D721Med (cell line): ENCODE results near the gene MINDY4.

ENCODE experiments used
- DNase-seq: peaks from one replicate; pipeline ENCODE4 v3.0.0; 2011; ENCODE audit warnings: low spot score; ENCODE audit not compliant: insufficient read length
- FAIRE-seq: peaks from 2 replicates; lab custom pipeline; 2011; peaks lifted over from hg19 to GRCh38; lab: Jason Lieb, UNC
- TF ChIP-seq, protein P1 (sequence below): IDR thresholded peaks from 2 replicates; pipeline ENCODE4 v1.5.1; 2012; ENCODE audit warnings: mild to moderate bottlenecking, control low read depth; ENCODE audit not compliant: insufficient read depth; ENCODE audit errors: missing control alignments

MINDY4 gene

DNA sequence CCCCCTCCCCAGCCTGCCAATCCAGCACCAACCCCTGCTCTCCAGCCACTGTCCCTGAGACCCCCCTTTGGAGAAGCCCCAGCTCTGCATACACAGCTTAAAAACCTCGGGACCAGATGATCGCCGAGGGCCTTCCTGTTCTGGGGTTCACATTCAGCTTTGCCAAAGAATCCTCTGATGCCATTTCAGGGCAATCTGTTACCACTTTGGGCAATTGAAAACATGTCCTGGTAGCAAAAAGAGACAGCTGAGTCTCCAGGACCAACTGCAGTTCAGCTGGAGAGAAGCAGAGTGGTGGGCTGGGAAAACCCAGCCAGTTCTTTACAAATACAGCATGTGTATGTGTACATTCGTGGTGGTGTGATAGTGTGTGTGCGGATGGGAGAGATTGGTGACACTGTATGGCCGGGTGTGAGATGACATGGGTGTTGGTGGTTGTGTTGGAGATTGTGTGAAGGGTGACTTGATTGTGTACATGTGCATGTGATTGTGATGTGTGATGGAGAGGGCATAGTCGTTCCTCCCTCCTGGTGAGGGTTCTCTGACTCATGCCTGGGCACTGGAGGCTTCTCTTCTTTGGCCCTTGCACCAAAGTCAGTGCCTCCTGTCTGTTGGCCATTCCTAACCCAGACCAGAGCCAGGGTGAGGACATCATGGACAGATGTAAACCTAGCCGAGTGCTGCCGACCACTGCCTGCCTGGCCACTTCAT lies 91.9 kb downstream of the MINDY4 start:
- TF ChIP-seq, protein P1, sequence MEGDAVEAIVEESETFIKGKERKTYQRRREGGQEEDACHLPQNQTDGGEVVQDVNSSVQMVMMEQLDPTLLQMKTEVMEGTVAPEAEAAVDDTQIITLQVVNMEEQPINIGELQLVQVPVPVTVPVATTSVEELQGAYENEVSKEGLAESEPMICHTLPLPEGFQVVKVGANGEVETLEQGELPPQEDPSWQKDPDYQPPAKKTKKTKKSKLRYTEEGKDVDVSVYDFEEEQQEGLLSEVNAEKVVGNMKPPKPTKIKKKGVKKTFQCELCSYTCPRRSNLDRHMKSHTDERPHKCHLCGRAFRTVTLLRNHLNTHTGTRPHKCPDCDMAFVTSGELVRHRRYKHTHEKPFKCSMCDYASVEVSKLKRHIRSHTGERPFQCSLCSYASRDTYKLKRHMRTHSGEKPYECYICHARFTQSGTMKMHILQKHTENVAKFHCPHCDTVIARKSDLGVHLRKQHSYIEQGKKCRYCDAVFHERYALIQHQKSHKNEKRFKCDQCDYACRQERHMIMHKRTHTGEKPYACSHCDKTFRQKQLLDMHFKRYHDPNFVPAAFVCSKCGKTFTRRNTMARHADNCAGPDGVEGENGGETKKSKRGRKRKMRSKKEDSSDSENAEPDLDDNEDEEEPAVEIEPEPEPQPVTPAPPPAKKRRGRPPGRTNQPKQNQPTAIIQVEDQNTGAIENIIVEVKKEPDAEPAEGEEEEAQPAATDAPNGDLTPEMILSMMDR: no peak
- DNase-seq (no peak), FAIRE-seq (no peak)

DNA sequence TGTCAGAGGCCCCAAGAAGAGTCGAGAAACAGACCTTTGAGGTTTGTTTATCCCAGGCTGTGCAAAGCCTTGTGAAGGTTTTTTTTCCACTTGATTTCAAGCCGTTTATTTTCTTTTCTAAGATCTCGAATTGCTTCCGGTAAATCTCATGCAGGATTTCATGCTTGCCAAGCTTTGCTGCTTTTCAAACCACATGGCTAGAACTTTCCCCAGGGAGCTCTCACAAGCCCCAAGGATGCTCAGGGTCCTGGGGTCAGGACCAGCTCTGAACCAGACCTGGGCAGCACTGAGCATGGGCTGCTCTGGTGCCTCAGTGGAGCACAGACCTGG lies 92.5 kb downstream of the MINDY4 start:
- no peak for DNase-seq
- no peak for FAIRE-seq
- TF ChIP-seq, protein P1: no peak

DNA sequence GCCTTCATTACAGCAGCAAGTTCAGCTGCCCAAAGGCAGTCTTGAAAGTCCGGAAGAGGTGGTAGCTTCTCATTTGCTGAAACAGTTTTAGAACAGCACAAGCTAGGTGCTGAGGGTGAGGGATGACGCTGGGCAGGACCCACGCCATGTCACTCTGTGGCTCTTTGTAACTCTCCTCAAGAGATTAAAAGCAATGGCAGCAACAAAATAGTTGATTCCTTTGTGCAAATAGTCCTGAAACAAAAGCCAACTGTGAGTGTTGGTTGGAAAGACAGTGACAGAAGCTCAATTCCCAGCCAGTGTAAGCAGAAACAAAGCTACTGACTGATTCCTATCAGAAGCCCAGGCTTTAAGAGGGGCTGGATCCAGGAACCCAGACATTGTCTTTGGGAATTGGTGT lies 92.9 kb downstream of the MINDY4 start:
- FAIRE-seq: no peak

DNA sequence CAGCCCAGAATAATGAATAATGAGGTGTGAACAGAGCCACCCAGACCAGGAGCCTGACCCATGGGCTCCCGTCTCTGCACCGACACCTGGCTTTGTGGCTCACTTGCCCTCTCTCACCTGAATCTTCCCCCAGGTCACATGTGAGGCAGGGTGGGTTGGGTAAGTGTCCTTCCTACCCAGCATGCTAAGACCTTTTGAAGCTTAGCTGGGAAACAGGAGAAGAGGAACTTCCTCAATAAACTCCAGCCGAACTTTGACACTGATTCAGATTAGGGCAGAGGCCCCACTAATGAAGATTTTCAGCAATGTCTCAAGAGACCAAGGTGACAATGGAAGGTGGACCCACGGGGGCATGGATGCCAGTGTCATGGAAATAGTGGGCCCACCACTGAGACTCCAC lies 93.9 kb downstream of the MINDY4 start:
- TF ChIP-seq, protein P1: no peak
- FAIRE-seq (no peak), DNase-seq (no peak)

More for the DNA sequence above, 92.9 kb downstream of the MINDY4 start:
- TF ChIP-seq, protein P1: no peak
- no peak for DNase-seq

DNA sequence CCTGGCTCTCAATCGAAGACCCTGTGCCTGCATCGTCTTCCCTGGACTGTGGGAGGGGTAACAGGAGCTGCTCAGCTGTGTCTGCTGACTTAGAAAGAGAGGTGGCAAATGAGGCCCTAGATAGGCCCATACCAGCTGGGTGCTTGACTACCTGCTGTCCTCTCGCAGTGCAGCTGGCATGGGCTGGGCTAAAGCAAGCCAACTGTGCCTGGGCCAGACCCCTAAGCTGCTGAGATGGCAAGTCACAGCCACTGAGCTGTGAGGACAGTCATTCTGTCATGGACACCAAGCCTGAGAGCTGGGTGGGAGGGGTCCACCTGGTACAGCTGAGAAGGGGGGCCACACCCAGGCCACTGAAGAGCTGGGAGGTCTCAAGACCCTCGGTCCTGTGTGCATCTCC lies 94.6 kb downstream of the MINDY4 start:
- DNase-seq: no peak
- TF ChIP-seq, protein P1: no peak
- FAIRE-seq: no peak

DNA sequence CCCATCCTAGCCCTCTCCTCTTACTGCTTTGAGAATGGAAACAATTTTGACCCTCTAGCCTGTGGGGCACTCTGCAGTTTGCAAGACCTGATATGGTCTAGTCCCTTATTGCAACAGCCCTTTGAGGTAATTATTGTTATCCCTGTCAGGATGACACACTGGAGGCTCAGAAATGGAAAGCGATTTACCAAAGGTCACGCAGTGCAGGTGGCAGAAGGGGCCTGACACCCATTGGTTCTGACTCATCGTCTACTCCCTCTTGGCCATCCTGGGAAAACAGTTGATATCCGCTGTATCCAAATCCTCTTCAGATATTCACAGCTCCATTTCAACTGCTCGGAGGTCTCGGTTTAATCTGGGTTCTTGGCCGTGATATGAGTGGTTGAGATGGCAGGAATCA lies 95.7 kb downstream of the MINDY4 start:
- DNase-seq (no peak), FAIRE-seq (no peak)
- TF ChIP-seq, protein P1: no peak

DNA sequence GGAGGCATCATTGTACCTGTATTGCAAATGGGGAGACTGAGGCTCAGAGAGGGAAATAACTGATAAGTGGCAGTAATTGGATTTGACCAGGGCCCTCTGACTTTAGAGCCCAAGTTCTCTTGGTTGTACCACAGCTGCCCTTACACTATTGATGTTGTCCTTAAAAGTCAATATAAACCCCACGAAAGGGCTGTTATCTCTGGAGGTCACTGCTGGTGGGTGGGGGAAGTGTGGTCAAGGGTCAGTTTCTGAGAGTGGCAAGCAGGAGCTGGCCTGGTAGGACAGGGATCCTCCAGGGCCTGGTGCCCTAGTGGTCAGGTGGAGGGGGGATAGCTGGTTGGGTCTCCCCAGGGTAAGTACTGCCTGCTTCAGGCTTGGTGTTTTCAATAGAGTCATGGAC lies 96.3 kb downstream of the MINDY4 start:
- FAIRE-seq (no peak), DNase-seq (no peak)
- TF ChIP-seq, protein P1: no peak
